GM23248 (cell line): ENCODE measurements around the gene CTNNA3.

ENCODE experiments used
- EZH2 ChIP-seq: fragments of 200-600 bp; sonication (generic); IDR thresholded peaks from 2 replicates; pipeline ENCODE4 v1.6.1; 2018; ENCODE audit warnings: antibody characterized with exemption, mild to moderate bottlenecking; ENCODE audit not compliant: insufficient read depth, poor library complexity, severe bottlenecking
- EZH2phosphoT487 ChIP-seq: fragments of 200-600 bp; sonication (generic); IDR thresholded peaks from 2 replicates; pipeline ENCODE4 v1.6.1; 2018; ENCODE audit warnings: antibody characterized with exemption, moderate library complexity, mild to moderate bottlenecking, low read depth; ENCODE audit not compliant: insufficient read depth

GRCh38 chr10:66695046-66695445 is 1000.9 kb downstream of the CTNNA3 start:
- TF ChIP-seq EZH2phosphoT487, result no peak
- no peak for TF ChIP-seq EZH2
